ENCODE results near the gene DEFB108B.
"Not testable (repeated sequence)": the region's sequence is repeated elsewhere in the genome, so short reads cannot be mapped to it uniquely, and the experiment has no call there.

GRCh38 chr11:71791111-71791510 is 41.9 kb upstream of the DEFB108B start:
- not testable (repeated sequence) for TF ChIP-seq HDAC2 (IDR thresholded peaks at IDR 0.05); ESRRA (IDR thresholded peaks at IDR 0.05; ENCODE audit: borderline replicate concordance, low read length); CHD2 (IDR thresholded peaks at IDR 0.05; ENCODE audit: low read length, partially characterized antibody); NFE2L2 (conservative IDR thresholded peaks at IDR 0.05; ENCODE audit: low read length); CTCF (IDR thresholded peaks at IDR 0.05); NR3C1 (IDR thresholded peaks at IDR 0.05); EP300 (IDR thresholded peaks at IDR 0.05); POLR2A (IDR thresholded peaks at IDR 0.05; ENCODE audit: low read length); MYC (IDR thresholded peaks at IDR 0.05; ENCODE audit: borderline replicate concordance, low read length)
- TF ChIP-seq, protein P1, sequence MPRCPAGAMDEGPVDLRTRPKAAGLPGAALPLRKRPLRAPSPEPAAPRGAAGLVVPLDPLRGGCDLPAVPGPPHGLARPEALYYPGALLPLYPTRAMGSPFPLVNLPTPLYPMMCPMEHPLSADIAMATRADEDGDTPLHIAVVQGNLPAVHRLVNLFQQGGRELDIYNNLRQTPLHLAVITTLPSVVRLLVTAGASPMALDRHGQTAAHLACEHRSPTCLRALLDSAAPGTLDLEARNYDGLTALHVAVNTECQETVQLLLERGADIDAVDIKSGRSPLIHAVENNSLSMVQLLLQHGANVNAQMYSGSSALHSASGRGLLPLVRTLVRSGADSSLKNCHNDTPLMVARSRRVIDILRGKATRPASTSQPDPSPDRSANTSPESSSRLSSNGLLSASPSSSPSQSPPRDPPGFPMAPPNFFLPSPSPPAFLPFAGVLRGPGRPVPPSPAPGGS (IDR thresholded peaks at IDR 0.05), result not testable (repeated sequence)
- TF ChIP-seq, protein P2, sequence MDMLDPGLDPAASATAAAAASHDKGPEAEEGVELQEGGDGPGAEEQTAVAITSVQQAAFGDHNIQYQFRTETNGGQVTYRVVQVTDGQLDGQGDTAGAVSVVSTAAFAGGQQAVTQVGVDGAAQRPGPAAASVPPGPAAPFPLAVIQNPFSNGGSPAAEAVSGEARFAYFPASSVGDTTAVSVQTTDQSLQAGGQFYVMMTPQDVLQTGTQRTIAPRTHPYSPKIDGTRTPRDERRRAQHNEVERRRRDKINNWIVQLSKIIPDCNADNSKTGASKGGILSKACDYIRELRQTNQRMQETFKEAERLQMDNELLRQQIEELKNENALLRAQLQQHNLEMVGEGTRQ (IDR thresholded peaks at IDR 0.05), result not testable (repeated sequence)

Data from A549 (cell line).